ENCODE measurements around the gene KDM5A.

- TF ChIP-seq, protein P1, sequence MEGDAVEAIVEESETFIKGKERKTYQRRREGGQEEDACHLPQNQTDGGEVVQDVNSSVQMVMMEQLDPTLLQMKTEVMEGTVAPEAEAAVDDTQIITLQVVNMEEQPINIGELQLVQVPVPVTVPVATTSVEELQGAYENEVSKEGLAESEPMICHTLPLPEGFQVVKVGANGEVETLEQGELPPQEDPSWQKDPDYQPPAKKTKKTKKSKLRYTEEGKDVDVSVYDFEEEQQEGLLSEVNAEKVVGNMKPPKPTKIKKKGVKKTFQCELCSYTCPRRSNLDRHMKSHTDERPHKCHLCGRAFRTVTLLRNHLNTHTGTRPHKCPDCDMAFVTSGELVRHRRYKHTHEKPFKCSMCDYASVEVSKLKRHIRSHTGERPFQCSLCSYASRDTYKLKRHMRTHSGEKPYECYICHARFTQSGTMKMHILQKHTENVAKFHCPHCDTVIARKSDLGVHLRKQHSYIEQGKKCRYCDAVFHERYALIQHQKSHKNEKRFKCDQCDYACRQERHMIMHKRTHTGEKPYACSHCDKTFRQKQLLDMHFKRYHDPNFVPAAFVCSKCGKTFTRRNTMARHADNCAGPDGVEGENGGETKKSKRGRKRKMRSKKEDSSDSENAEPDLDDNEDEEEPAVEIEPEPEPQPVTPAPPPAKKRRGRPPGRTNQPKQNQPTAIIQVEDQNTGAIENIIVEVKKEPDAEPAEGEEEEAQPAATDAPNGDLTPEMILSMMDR (IDR thresholded peaks at IDR 0.05): no peak
- TF ChIP-seq POLR2A (IDR thresholded peaks at IDR 0.05): no peak
- TF ChIP-seq POLR2AphosphoS5 (IDR thresholded peaks at IDR 0.05; ENCODE audit: insufficient read depth in 1 of 2, low read depth in 1 of 2): no peak
These were observed 55.0 kb downstream of the KDM5A start for GRCh38 chr12:334125-334524.

Measured in vagina (tissue), 2 donors.